GM19193 (cell line): ENCODE data around the gene IGF2R.

Source experiments
- POLR2A ChIP-seq: IDR thresholded peaks from 4 replicates; pipeline ENCODE4 v1.6.1; 2011; ENCODE audit not compliant: insufficient read depth, insufficient read length; ENCODE audit errors: extremely low read depth

Gene IGF2R

DNA sequence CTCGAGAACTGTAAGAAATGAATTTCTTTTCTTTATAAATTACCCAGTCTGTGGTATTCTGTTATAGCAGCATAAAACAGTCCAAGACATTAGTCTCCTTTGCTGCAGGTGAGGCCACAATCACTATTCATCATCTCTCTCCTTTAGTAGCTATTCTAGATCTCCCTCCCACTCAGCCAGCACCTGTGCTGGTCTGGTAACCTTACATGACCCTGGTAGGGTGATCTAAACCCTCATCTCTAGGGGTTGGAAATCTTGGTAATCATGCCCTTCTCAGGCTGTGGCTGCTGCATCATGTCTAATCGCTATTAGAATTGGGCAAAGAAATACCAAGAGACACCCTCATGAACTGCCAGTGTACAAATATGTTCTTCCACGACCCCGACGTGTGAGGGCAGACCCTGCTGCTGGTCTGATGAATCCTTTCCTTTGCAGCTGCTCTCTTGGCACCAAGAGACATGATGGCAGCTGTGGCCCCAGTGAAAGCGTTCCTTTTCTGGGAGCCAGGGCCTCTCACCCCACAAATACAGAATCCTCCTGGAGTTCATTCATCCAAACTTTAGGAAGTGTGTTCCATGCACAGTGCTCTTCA, 23.0 kb upstream of the IGF2R start:
- TF ChIP-seq POLR2A: no peak

DNA sequence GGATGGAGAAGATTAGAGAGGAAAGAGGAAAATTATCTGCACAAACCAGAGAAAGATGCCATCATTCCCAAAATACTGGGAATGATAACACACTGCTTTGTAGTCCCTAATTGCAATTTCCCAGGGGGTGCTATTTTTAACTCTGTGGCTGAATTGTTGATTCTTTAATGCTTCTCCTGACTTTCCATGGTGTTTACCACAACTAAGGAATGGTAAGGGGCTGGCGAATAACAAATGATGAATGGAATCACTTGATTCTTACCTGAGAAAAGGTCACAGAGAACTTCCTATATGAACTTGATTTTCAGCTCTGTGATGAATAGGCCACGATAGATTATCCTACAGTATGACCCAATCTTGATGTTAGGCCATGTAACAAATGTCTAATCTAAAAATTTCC, 22.0 kb upstream of the IGF2R start:
- no peak for TF ChIP-seq POLR2A

DNA sequence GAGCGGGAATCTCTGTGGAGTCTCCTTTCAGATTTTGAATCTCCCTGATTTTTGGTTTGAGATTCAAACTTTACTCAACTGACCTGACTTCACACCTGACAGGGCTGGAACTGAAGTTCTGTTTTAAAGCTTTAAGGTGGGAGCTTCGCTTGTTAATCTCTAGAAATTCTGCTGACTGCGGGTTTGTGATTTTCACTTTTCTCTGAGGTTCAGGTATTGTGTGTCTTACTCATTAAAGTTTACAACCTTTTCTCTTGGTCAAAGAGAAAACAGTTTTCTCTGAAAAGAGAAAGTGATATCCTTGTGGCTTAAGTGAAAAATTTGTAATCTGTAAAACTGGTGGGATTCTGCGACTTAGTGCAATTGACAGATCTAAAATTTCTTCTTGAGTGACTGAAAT, 20.7 kb upstream of the IGF2R start:
- no peak for TF ChIP-seq POLR2A

DNA sequence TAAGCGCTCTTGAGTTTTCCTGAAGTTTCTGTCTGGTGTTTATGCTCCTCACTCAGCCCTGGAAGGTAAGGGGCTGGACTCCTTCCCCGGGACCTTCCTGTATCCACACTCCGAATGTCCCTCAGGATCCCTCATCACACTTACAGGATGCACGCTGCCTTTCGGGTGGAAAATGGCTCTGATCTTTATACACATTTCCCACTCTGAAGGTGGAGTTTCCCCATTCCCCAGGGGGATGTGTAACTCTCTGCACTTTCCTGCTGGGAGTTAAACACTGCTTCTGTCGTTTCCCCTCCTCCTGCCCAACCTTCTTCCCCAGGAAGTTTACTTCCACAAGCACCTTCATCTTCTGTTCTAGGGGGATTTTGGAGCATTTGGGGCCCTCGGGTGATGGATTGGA, 17.1 kb upstream of the IGF2R start:
- TF ChIP-seq POLR2A: no peak

DNA sequence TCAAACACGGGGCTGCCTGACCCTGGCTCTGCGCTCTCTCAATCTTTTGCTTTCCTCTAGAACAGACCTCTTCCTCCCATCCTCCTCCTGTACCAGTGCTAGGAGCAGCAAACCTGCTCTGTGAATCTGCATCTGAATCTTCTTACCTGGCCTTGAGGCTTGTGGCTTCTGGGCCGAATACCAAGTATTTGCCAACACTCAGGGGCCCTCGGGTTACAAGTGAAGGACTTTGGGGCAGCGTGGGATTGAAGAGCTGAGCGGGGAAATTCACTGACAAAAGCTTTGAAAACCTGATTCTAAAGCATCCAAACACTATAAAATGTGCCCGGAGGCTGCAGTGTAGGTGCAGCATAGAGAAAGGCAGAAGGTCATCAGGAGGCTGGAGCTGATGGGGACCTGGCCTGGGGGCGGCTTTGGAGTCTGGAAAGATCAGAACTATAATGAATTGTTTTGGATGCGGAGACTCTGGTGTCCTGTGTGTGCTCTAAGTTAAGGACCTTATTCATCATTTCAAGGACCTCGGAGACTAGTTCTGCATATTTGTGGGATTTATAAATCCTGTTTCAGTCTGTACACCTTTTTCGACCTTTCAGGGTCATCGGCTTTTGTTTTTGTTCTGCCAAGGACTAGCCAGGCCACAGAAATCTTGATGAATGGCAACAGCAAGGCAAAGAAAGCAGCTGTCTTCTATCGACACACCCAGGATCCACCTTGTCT, 16.4 kb upstream of the IGF2R start:
- no peak for TF ChIP-seq POLR2A

DNA sequence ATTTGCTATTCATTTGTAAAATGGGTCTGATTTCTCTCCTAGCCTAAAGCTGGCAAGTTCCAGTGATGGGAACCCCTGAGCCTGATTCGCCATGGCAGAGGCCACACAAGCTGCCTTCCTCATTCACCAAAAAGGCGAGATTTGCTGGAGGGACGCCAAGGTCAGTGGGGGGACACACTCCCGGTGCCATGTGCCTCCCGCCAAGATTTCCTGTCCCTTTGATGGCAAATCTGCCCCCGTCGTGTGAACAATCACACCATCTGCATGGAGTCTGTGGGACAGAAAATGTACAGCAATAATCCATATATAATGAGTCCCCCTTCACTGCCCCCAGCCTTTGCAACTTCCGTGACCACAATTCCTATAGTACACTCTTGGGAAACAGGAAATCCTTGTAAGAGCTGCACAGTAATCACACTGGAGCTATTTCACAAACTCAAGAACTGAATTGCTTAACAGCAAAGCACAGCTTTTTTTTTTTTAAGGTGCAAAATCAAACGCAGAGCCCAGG, 15.7 kb upstream of the IGF2R start:
- TF ChIP-seq POLR2A: no peak

DNA sequence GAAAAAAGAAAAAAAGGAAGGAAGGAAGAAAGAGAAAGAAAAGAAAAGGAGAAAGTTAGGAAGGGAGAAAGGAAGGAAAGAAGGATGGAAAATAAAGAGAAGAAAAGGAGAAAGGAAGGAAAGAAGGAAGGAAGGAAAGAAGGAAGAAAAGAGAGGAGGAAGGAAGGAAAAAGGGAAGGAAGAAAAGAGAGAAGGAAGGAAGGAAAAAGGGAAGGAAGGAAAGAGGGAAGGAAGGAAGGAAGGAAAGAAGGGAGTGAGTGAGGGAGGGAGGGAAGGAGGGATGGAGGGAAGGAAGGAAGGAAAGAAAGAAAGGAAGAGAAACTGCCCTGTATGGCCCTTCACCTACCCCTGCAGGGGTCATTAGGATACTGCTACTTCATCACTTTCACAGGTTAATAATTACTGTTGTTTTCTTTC, 12.9 kb upstream of the IGF2R start:
- TF ChIP-seq POLR2A: no peak

DNA sequence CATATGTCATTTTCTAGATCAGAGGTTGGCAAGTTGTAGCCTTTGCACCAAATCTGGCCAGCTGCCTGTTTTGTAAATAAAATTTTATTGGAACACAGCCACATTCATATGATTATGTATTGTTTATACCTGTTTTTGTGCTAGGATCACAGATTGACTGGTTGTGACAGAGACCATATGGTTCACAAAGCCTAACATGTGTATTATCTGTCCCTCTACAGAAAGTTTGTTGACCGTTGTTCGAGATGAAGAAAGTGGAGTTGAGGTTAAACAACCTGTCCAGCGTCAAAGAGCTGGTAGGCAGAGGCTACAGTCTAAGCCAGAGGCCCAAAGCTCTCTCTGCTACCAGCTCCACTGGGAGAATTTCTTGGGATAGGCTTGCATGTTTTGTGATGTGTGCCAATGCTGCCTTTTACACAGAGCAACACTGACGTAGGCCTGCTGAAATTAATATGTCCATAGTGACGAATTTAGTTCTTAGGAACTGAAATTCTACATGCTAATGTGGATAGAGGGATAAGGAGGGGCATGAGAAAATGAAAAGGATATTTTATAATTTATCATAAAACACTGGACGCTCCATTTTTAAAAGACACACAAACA, 11.7 kb upstream of the IGF2R start:
- TF ChIP-seq POLR2A: no peak

DNA sequence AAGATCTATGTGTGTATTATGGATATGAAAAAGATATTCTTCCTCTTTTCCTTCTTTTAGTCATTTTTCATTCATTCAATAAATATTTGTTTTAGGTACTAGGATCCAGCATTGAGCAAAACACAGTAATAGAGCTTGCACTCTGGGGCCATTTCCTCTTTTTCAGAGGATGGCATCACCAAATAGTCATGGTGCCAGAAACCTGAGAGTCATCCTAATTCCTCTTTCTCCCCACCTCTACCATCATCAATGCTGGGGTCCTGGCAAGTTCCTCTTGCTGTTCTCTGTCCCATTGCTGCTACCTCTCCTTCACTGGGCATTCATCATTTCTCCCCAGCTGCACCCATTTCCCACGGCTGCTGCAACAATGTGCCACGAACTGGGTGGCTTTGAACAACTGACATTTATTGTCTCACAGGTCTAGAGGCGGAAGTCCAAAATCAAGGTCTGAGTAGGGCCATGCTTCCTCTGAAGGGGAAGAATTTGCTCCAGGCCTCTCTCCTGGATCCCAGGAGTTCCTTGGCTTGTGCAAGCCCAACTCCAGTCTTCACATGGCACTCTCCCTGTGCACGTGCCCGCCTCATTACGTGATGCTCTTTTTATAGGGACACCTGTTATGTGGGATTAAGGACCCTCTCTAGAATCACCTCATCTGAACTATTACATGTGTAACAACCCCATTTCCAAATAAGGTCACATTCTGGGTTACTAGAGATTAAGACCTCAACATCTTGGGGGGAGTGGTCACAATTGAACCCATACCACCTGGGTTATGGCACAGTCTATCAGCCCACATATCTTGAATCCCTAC, 9.5 kb upstream of the IGF2R start:
- no peak for TF ChIP-seq POLR2A

DNA sequence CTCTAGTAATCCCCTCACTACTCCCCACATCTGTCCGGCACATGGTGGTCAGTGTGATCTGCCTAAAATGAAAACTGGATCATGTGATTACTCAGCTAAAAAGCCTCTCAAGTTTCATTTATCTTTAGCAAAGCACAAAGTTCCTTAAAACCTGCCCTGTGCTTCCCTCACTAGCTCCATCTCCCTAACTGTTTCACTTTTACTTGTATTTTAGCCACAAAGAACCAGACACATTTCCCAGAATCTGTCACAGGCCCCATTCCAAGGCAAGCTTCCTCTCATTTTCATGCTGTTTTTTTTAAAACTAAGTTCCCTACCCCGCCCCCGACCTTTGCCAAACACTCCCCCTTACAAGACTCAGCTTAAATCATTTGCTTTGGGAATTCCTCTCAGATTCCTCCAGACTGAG, 8.9 kb upstream of the IGF2R start:
- TF ChIP-seq POLR2A: no peak

DNA sequence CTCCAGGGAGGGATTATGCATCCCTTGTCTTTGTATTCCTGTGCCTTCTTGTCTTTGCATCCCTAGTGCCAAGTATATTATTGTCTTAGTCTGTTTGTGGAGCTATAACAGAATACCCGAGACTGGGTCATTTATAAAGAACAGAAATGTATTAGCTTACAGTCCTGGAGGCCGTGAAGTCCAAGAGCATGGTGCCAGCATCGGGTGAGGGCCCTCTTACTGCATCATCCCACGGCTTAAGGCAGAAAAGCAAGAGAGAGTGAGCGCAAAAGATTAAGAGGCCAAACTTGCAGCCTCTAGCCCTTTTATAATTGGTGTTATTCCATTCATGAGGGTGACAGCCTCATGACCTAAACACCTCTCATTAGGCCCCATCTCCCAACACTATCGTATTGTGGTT, 8.4 kb upstream of the IGF2R start:
- TF ChIP-seq POLR2A: no peak

DNA sequence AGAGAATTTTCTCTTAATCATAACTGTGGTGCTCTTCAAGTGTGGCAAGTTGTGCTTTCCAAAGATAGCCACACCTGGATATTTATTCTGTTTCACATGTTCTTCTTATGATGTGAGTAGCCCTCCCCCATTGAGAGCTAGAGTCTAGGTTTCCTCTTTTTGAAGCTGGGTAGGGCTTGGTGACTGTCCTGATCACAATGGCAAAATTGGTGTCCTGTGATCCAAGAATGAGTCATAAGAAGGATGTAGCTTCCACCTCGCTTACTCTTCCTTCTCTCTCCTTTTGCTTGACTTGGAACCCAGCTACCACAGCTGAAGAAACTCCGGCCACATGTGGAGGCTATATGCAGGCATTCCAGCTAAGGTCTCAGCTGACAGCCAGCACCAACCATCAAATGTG, 7.4 kb upstream of the IGF2R start:
- no peak for TF ChIP-seq POLR2A

DNA sequence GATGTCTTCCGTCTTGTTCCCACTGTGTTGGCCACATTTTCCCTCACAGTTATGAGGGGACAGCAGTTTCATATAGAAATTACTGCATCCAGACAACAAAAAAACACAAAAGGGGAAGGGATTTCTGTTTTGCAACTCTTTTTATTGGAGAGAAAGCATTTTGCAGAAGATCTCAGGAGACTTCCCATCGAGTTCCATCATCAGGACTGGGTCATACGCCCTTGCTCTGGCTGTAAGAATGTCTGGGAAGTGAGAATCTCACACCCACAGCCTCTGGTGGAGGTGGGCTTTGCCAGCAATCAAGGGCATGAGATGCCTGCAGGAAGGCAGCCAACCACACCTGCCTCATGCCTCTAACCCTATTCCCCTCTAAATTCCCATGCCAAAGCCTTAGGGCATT, 5.8 kb upstream of the IGF2R start:
- no peak for TF ChIP-seq POLR2A

DNA sequence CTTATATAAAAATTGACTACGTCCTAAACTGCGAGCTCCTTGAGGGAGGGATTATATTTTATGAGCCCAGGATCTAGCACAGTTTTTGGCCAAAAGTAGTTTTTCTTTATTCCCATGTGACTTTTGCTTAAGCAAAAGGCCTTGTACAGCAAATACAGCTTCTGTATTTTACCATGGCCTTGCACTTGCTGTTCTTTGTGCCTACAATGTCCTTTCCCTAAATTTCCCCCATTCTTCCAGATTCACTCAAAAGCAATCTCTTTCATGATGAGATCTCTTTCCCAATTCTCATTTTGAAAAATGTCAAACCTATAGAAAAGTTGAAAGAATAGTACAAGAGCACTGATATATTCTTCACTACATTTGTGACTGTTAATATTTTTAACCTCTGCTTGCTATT, 4.8 kb upstream of the IGF2R start:
- no peak for TF ChIP-seq POLR2A

DNA sequence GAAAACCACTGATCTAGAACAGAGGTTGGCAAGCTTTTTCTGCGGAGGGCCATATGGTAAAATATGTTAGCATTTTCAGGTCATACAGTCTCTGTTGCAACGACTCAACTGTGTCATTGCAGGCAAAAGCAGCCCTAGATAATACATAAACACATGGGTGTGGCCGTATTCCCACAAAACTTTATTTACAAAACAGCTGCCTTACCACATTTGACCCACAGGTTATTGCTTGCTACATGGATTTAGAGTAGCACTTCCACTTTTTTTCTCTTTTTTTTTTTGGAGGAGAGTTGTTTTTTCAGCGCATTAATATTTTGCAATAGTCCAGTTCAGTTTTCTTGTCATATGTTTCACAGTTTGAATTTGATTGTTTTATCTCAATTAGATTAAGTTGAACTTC, 2.5 kb upstream of the IGF2R start:
- TF ChIP-seq POLR2A: no peak

DNA sequence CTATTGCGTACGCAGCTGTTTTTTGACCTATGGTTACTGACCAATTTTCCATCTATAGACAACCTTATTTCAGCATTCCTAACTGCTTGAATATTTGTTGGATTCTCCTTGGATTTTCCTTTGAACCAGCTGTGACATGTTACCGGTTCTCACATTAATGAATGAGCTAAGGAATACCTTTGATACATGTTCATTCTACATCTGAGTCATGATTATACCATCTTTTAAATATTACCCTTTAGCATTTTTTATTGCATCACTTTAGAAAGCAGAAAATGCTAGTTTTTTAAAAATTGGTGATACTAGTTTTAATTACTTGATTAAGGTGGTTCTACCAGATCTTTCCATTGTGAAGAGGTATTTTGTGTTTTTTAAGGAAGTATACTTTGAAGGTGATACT, 1.9 kb upstream of the IGF2R start:
- TF ChIP-seq POLR2A: no peak

DNA sequence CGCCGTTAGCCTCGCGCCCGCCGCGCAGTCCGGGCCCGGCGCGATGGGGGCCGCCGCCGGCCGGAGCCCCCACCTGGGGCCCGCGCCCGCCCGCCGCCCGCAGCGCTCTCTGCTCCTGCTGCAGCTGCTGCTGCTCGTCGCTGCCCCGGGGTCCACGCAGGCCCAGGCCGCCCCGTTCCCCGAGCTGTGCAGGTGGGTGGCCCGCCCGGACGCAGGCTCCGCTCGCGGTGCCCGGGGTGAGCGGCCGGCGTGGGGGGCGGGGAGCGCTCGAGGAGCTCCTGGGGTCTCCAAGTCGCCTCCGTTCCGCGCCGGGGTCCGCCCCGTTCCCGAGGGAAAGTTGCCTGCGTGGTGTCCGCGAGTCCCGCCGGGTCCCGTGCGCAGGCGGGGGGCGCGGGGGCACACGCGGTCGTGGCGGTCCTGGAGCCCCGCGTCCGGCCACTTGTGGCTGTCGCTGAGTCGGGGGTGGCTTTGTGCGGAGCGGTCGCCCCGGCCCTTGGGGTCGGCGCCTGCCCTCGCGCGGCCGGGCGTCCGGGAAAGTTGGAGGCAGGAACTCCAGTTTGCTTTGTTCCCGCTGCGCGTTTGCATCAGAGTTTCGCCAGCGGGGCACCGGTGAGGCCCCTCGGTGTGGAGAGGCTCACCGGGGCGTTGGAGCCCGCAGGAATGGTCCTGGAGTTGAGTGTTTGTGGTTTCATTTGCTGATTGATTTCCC, 476 bp downstream of the IGF2R start:
- no peak for TF ChIP-seq POLR2A
